Gastrocnemius medialis (tissue), 4 donors: ENCODE measurements around the gene C11orf86.

Source experiments
- CTCF ChIP-seq, 5 experiments: fragments of 450-650 bp in 3 of 5; fragments of 200-600 bp in 2 of 5; sonication (generic) in 2 of 5; IDR thresholded peaks in 4 of 5; conservative IDR thresholded peaks in 1 of 5; 1 replicate in 4 of 5; 2 replicates in 1 of 5; pipeline ENCODE4 v1.5.1; 2016 to 2019; ENCODE audit warnings: antibody characterized with exemption in 5 of 5, mild to moderate bottlenecking in 3 of 5, moderate library complexity in 3 of 5
- POLR2A ChIP-seq, 2 donors: fragments of 450-650 bp; IDR thresholded peaks; one replicate each; pipeline ENCODE4 v1.6.1; 2017; ENCODE audit warnings: antibody characterized with exemption in 2 of 2, mild to moderate bottlenecking in 2 of 2, moderate library complexity in 2 of 2

- no peak for TF ChIP-seq CTCF (IDR thresholded peaks at IDR 0.05 in 4 of 5, conservative IDR thresholded peaks at IDR 0.05 in 1 of 5)
- TF ChIP-seq POLR2A (IDR thresholded peaks at IDR 0.05), result no peak
Observed at GRCh38 chr11:67006029-67006884, 31.2 kb downstream of the C11orf86 start.
